GM23248 (cell line): ENCODE results near the gene TOLLIP.

ENCODE experiments used
- EZH2 ChIP-seq: fragments of 200-600 bp; sonication (generic); IDR thresholded peaks from 2 replicates; pipeline ENCODE4 v1.6.1; 2018; ENCODE audit warnings: antibody characterized with exemption, mild to moderate bottlenecking; ENCODE audit not compliant: insufficient read depth, poor library complexity, severe bottlenecking
- EZH2phosphoT487 ChIP-seq: fragments of 200-600 bp; sonication (generic); IDR thresholded peaks from 2 replicates; pipeline ENCODE4 v1.6.1; 2018; ENCODE audit warnings: antibody characterized with exemption, moderate library complexity, mild to moderate bottlenecking, low read depth; ENCODE audit not compliant: insufficient read depth

GRCh38 chr11:1288426-1289151 lies 20.8 kb downstream of the TOLLIP start:
- TF ChIP-seq EZH2phosphoT487: no peak
- TF ChIP-seq EZH2: no peak
